ENCODE data around the gene FCAMR. TPM values are rescaled to one million over a fixed set of nuclear protein-coding genes. Genes with fewer than 3 reads are reported as not detected.

FCAMR gene
- total RNA-seq, 4 donors from 2014 or later = 0.85 to 1.5 (median 0.88) TPM; not detected in 1

DNA sequence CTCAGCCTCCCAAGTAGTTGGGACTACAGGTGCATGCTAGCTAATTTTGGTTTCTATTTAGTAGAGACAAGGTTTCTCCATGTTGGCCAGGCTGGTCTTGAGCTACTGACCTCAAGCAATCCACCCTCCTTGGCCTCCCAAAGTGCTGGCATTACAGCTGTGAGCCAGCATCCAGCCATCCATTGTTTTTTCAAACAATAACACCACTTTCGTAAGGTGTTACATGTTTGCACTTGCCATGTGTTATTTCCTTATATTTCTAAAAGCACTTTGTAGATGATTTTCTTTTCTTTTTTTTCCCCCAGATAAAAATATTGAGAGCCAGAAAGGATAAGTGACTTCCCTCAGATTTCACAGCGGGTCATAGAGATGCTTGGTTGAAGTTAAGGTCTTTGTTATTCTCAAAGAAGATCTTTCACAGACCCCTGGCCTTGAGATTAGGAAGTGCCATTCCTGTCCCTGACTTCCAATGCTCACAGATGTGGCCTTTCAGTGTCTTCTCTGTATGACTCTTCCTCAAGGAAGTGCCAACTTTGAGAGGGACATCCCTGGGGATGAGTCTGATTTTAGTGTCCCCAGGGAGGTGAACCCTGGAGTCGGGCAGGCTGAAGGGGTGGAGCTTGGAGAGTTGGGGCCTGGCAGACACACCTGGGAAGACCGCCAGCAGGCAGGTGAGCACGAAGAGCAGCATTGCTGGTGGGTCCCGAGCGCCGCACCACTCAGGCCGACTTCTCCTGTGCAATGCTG is 30.2 kb downstream of the FCAMR start:
- peak in 1 of 3 donors; percentile 75 for DNase-seq
- peaks cover 0 to 10% (median 0%) of the 10 kb centered on the region in 3 donors for H3K36me3 ChIP-seq
- H3K4me3 ChIP-seq = no peak overlapping the region
- H3K27ac ChIP-seq = peak overlapping the region in 1 of 4 donors; percentile 20
- no peaks in the 10 kb centered on the region for H3K9me3 ChIP-seq
- H3K4me1 ChIP-seq = peaks cover 0 to 34% (median 4%) of the 10 kb centered on the region in 4 donors
- H3K27me3 ChIP-seq = no peaks in the 10 kb centered on the region
- TF ChIP-seq CTCF (IDR thresholded peaks at IDR 0.05) (no peak), POLR2A (IDR thresholded peaks at IDR 0.05) (no peak)

GRCh38 chr1:206939131-206939530 is 31.1 kb downstream of the FCAMR start:
- DNase-seq = no peak
- TF ChIP-seq CTCF (IDR thresholded peaks at IDR 0.05) (no peak), POLR2A (IDR thresholded peaks at IDR 0.05) (no peak)
- Histone ChIP-seq H3K4me1 (peaks cover 0 to 34% (median 4%) of the 10 kb centered on the region in 4 donors), H3K36me3 (peaks cover 0 to 10% (median 0%) of the 10 kb centered on the region in 3 donors), H3K9me3 (no peaks in the 10 kb centered on the region), H3K27ac (peak overlapping the region in 1 of 4 donors; percentile 2), H3K27me3 (no peaks in the 10 kb centered on the region), H3K4me3 (no peak overlapping the region)

DNA sequence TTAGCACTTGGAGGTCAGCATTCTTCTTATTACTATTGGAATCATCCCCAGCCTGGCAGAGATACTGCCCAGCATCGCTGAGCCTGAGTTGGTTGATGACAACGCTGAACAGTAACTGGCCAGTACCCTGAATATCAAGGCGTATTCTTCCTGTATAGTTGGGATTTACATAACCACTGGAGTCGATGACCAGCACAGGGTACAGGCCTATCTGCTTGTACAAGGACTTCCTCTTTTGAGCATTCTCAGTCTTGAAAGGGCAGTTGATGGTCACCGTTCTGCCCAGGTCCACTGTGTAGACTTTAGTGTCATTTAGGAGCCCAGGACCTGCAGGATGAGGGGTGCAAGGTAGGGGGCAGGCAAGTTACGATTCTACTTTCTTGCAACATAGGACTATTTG is 32.8 kb downstream of the FCAMR start:
- TF ChIP-seq POLR2A (IDR thresholded peaks at IDR 0.05) (no peak), CTCF (IDR thresholded peaks at IDR 0.05) (peak in 2 of 6 experiments; percentile 17 to 24)
- Histone ChIP-seq H3K9me3 (no peaks in the 10 kb centered on the region), H3K27ac (peak overlapping the region in 1 of 4 donors; percentile 28), H3K4me1 (peaks cover 4 to 31% (median 7%) of the 10 kb centered on the region in 4 donors), H3K4me3 (no peak overlapping the region), H3K27me3 (no peaks in the 10 kb centered on the region), H3K36me3 (peaks cover 0 to 14% (median 0%) of the 10 kb centered on the region in 3 donors)
- no peak for DNase-seq

DNA sequence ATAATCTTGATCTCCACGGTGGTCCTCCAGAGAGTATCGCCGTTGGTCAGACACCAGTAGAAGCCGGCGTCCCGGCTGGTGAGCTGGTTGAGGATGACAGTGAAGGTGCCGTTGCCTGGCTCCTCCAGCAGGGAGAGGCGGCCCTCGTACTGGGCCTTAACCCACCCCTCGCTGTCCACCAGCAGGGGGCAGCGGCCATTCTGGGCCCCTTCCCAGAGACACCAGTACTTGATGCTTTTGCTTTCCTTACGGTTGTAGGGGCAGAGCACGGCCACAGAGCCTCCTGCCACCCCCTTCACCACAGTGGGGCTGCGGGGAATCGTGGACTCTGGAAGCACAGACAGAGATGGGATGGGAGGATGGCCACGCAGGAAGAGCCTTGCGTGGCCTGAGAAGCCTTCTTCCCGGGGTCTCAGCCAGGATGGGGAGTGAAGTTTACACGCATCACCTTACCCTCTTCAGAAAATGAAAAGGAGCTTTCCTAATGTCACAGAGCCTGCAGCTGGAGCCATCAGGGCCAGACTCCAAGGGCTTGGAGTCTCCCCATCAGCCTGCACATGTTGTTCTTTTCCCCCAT is 34.7 kb downstream of the FCAMR start:
- Histone ChIP-seq H3K9me3 (no peaks in the 10 kb centered on the region), H3K36me3 (peaks cover 0 to 16% (median 0%) of the 10 kb centered on the region in 3 donors), H3K4me1 (peaks cover 2 to 16% (median 10%) of the 10 kb centered on the region in 4 donors), H3K27ac (no peak overlapping the region), H3K4me3 (no peak overlapping the region), H3K27me3 (no peaks in the 10 kb centered on the region)
- TF ChIP-seq CTCF (IDR thresholded peaks at IDR 0.05) (peak; percentile 13 to 74 (median 58)), POLR2A (IDR thresholded peaks at IDR 0.05) (no peak)
- peak in 1 of 3 donors; percentile 69 for DNase-seq

DNA sequence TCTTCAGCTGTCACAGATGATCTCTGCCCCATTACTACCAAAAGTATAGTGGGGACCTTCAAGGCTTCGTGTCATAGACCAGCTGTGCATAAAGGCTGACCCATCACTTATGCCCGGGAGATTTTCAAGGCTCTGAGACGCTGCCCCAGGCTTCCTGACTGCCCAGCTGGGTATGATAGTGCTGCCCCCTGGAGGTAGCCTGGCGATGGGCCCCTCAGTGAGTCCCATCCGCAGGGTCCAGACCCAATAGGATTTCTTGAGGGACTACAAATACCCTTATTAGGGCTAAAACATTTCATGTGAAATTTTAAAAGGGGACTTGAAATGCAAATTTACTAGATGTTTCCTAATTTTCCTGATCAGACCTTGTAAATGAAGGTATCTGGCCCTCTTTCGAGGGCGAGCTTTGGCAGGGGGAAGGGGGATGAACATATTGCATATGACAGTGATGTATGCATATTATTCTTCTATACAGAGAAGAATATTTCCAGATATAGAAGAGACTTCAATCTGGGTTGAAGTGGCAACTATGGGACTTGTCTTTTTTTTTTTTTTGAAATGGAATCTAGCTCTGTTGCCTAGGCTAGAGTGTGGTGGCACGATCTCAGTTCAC is 36.8 kb downstream of the FCAMR start:
- Histone ChIP-seq H3K27me3 (no peaks in the 10 kb centered on the region), H3K4me1 (peaks cover 0 to 24% (median 13%) of the 10 kb centered on the region in 4 donors), H3K4me3 (no peak overlapping the region), H3K27ac (peak overlapping the region in 1 of 4 donors; percentile 90), H3K9me3 (no peaks in the 10 kb centered on the region), H3K36me3 (peaks cover 0 to 16% (median 0%) of the 10 kb centered on the region in 3 donors)
- peak in 2 of 3 donors; percentile 87 to 92 for DNase-seq
- no peak for TF ChIP-seq POLR2A (IDR thresholded peaks at IDR 0.05)
- TF ChIP-seq CTCF (IDR thresholded peaks at IDR 0.05) = peak; percentile 61 to 92 (median 77)

All from Peyer's patch (tissue), 4 donors.